H1 (cell line): ENCODE measurements around the gene NKX2-4. TPM values are rescaled to one million over a fixed set of nuclear protein-coding genes. Genes with fewer than 3 reads are reported as not detected.

Experiments
- CTCF ChIA-PET: fragments of 300-600 bp; sonication (Branson Sonifier 250); formaldehyde crosslinking; loops from one replicate; lab custom pipeline; 2021; ENCODE audit not compliant: partially characterized antibody; lab: Charles Lee
- POLR2A ChIA-PET: fragments of 300-600 bp; sonication (Branson Sonifier 250); formaldehyde crosslinking; loops from one replicate; lab custom pipeline; 2021; ENCODE audit warnings: inconsistent platforms; ENCODE audit not compliant: partially characterized antibody; lab: Charles Lee
- DNase-seq, 2 experiments: peaks; one replicate each; pipeline versions ENCODE4 v3.0.0 to v3.0.0-alpha.2; 2010 to 2022; ENCODE audit warnings: low spot score in 2 of 2, low read depth in 1 of 2, mixed read lengths in 1 of 2
- FAIRE-seq: peaks from 2 replicates; lab custom pipeline; 2011; peaks lifted over from hg19 to GRCh38; lab: Jason Lieb, UNC
- H2AFZ ChIP-seq: 2 replicates; pipeline ENCODE4 v1.8.1; 2012; ENCODE audit warnings: low read length, inconsistent platforms
- H2AK5ac ChIP-seq: 2 replicates; pipeline ENCODE4 v1.6.1; 2013; ENCODE audit warnings: low read depth, low read length
- H2BK120ac ChIP-seq: replicated peaks from 2 replicates; pipeline ENCODE3; 2013; ENCODE audit warnings: low read depth, low read length, inconsistent platforms
- H2BK12ac ChIP-seq: 2 replicates; pipeline ENCODE4 v1.6.1; 2013; ENCODE audit warnings: low read depth, low read length
- H2BK15ac ChIP-seq: 2 replicates; pipeline ENCODE4 v1.6.1; 2013; ENCODE audit warnings: low read length
- H2BK20ac ChIP-seq: 2 replicates; pipeline ENCODE4 v1.6.1; 2013; ENCODE audit warnings: low read length
- H2BK5ac ChIP-seq: 2 replicates; pipeline ENCODE4 v1.6.1; 2013; ENCODE audit warnings: low read depth, low read length
- H3K14ac ChIP-seq: 2 replicates; pipeline ENCODE4 v1.6.1; 2013; ENCODE audit warnings: inconsistent platforms; ENCODE audit not compliant: insufficient read length
- H3K18ac ChIP-seq: 2 replicates; pipeline ENCODE4 v1.6.1; 2013; ENCODE audit warnings: low read length; ENCODE audit errors: extremely low read depth
- H3K23ac ChIP-seq: 2 replicates; pipeline ENCODE4 v1.6.1; 2013; ENCODE audit warnings: inconsistent platforms; ENCODE audit not compliant: insufficient read length
- H3K23me2 ChIP-seq: 2 replicates; pipeline ENCODE4 v1.6.1; 2013; ENCODE audit warnings: low read depth, low read length
- H3K27ac ChIP-seq: 2 replicates; pipeline ENCODE4 v1.6.1; 2011; ENCODE audit warnings: low read depth, low read length, inconsistent platforms
- H3K27me3 ChIP-seq, 4 experiments: replicated peaks in 1 of 4; 1 replicate in 1 of 4; 2 replicates in 3 of 4; pipeline versions ENCODE4 v1.6.1 to v1.8.1; 2011 to 2013; ENCODE audit warnings: low read length in 3 of 4, mild to moderate bottlenecking in 3 of 4, inconsistent platforms in 2 of 4, mixed read lengths in 2 of 4, moderate library complexity in 1 of 4; ENCODE audit not compliant: control insufficient read depth in 3 of 4, insufficient read depth in 3 of 4; ENCODE audit errors: extremely low read depth in 1 of 4
- H3K36me3 ChIP-seq, 4 experiments: 2 replicates each; pipeline versions ENCODE4 v1.6.1 to v1.8.1; 2011 to 2013; ENCODE audit warnings: mild to moderate bottlenecking in 4 of 4, low read length in 3 of 4, moderate library complexity in 2 of 4, control low read depth in 1 of 4, inconsistent platforms in 1 of 4; ENCODE audit not compliant: insufficient read depth in 4 of 4, control insufficient read depth in 2 of 4
- H3K4ac ChIP-seq: replicated peaks from 2 replicates; pipeline ENCODE3; 2013; ENCODE audit warnings: low read length, low read depth, mixed read lengths, inconsistent platforms; ENCODE audit not compliant: insufficient read length
- H3K4me1 ChIP-seq, 4 experiments: replicated peaks in 1 of 4; 1 replicate in 1 of 4; 2 replicates in 3 of 4; pipeline versions ENCODE4 v1.6.1 to v1.8.1; 2011 to 2013; ENCODE audit warnings: low read length in 3 of 4, inconsistent platforms in 2 of 4, mixed read lengths in 1 of 4; ENCODE audit not compliant: insufficient read depth in 4 of 4, control insufficient read depth in 3 of 4
- H3K4me2 ChIP-seq, 2 experiments: 2 replicates each; pipeline versions ENCODE4 v1.6.1 to v1.8.1; 2011 to 2013; ENCODE audit warnings: low read depth in 2 of 2, low read length in 2 of 2, control low read depth in 1 of 2, inconsistent platforms in 1 of 2, mild to moderate bottlenecking in 1 of 2; ENCODE audit not compliant: insufficient read depth in 1 of 2
- H3K4me3 ChIP-seq, 4 experiments: fragments of 200-600, 300-600 bp in 1 of 4; sonication (generic), shearing (Covaris generic), sonication (Bioruptor Twin) in 1 of 4; 2 replicates each; pipeline versions ENCODE4 v1.5.1 to v1.8.1; 2011 to 2016; ENCODE audit warnings: low read length in 4 of 4, low read depth in 3 of 4, control low read depth in 2 of 4, inconsistent platforms in 2 of 4, mild to moderate bottlenecking in 2 of 4, mixed read lengths in 1 of 4, moderate library complexity in 1 of 4; ENCODE audit not compliant: insufficient read depth in 2 of 4; ENCODE audit errors: extremely low read depth in 1 of 4
- H3K56ac ChIP-seq: replicated peaks from 2 replicates; pipeline ENCODE3; 2013; ENCODE audit warnings: low read depth, mild to moderate bottlenecking, mixed read lengths, low read length, inconsistent platforms; ENCODE audit not compliant: insufficient read length
- H3K79me1 ChIP-seq: 2 replicates; pipeline ENCODE4 v1.6.1; 2013; ENCODE audit warnings: low read depth, low read length, control low read depth
- H3K79me2 ChIP-seq, 2 experiments: 2 replicates each; pipeline versions ENCODE4 v1.6.1 to v1.8.1; 2012 to 2013; ENCODE audit warnings: low read length in 2 of 2, mild to moderate bottlenecking in 2 of 2, inconsistent platforms in 1 of 2; ENCODE audit not compliant: insufficient read depth in 2 of 2, control insufficient read depth in 1 of 2
- H3K9ac ChIP-seq, 4 experiments: replicated peaks in 1 of 4; 1 replicate in 1 of 4; 2 replicates in 3 of 4; pipeline versions ENCODE4 v1.6.1 to v1.8.1; 2011 to 2013; ENCODE audit warnings: low read depth in 3 of 4, low read length in 3 of 4, control low read depth in 2 of 4, mild to moderate bottlenecking in 2 of 4, moderate library complexity in 2 of 4, inconsistent platforms in 1 of 4; ENCODE audit errors: extremely low read depth in 1 of 4
- H3K9me3 ChIP-seq, 2 experiments: 2 replicates each; pipeline versions ENCODE4 v1.6.1 to v1.8.1; 2012 to 2013; ENCODE audit warnings: mild to moderate bottlenecking in 2 of 2, moderate library complexity in 2 of 2, control low read depth in 1 of 2, inconsistent platforms in 1 of 2, low read depth in 1 of 2, low read length in 1 of 2, mixed read lengths in 1 of 2; ENCODE audit not compliant: insufficient read depth in 2 of 2
- H4K20me1 ChIP-seq, 2 experiments: replicated peaks in 1 of 2; 2 replicates each; pipeline versions ENCODE3 to v1.8.1; 2011 to 2013; ENCODE audit warnings: inconsistent platforms in 2 of 2, low read length in 2 of 2, mild to moderate bottlenecking in 1 of 2; ENCODE audit not compliant: insufficient read depth in 2 of 2, control insufficient read depth in 1 of 2
- H4K5ac ChIP-seq: 2 replicates; pipeline ENCODE4 v1.6.1; 2013; ENCODE audit warnings: low read length, low read depth, mixed read lengths, inconsistent platforms; ENCODE audit not compliant: insufficient read length
- H4K8ac ChIP-seq: 2 replicates; pipeline ENCODE4 v1.8.0; 2013; ENCODE audit warnings: mild to moderate bottlenecking, moderate library complexity, low read length, inconsistent platforms; ENCODE audit not compliant: insufficient read depth; ENCODE audit errors: extremely low read depth
- H4K91ac ChIP-seq: replicated peaks from 2 replicates; pipeline ENCODE3; 2013; ENCODE audit warnings: low read length, mixed read lengths, inconsistent platforms; ENCODE audit not compliant: insufficient read length
- BRCA1 ChIP-seq: IDR thresholded peaks from 2 replicates; pipeline ENCODE4 v1.6.1; 2012; ENCODE audit warnings: low read depth, low read length, improper control_type of control experiment
- JUND ChIP-seq: IDR thresholded peaks from 2 replicates; pipeline ENCODE4 v1.6.1; 2011; ENCODE audit warnings: mild to moderate bottlenecking, improper control_type of control experiment, low read length
- NRF1 ChIP-seq: IDR thresholded peaks from 2 replicates; pipeline ENCODE4 v1.6.1; 2011; ENCODE audit warnings: mild to moderate bottlenecking, low read depth, low read length, improper control_type of control experiment
- POLR2A ChIP-seq, 2 experiments: IDR thresholded peaks; 1 replicate in 1 of 2; 2 replicates in 1 of 2; pipeline ENCODE4 v1.6.1; 2011; ENCODE audit warnings: low read depth in 2 of 2, low read length in 2 of 2, mild to moderate bottlenecking in 2 of 2; ENCODE audit errors: control extremely low read depth in 1 of 2
- SP2 ChIP-seq: IDR thresholded peaks from 2 replicates; pipeline ENCODE4 v1.6.1; 2012; ENCODE audit warnings: mild to moderate bottlenecking, low read length, inconsistent platforms
- SP4 ChIP-seq: IDR thresholded peaks from 2 replicates; pipeline ENCODE4 v1.6.1; 2012; ENCODE audit warnings: low read length, inconsistent platforms
- SRF ChIP-seq: IDR thresholded peaks from 2 replicates; pipeline ENCODE4 v1.6.1; 2011; ENCODE audit warnings: mild to moderate bottlenecking, low read depth, low read length, moderate library complexity
- WGBS, 2 experiments: shearing (Covaris generic) in 1 of 2; methylation state at CpG; one replicate each; pipeline versions ENCODE4 v1.1.6 to v1.1.7; 2013 to 2015; ENCODE audit warnings: low lambda C conversion rate in 2 of 2, mixed read lengths in 2 of 2, inconsistent platforms in 1 of 2, low coverage in 1 of 2, missing lambda C conversion rate in 1 of 2; ENCODE audit not compliant: insufficient replicate concordance in 2 of 2, insufficient coverage in 1 of 2, insufficient read length in 1 of 2; ENCODE audit errors: extremely low coverage in 1 of 2, missing lambda C conversion rate in 1 of 2; 5-methylcytosine and 5-hydroxymethylcytosine counted together
- polyA plus RNA-seq, 7 experiments: library from polyadenylated mRNA; depleted of rRNA in 3 of 7; stranded (reverse) in 5 of 7; unstranded in 2 of 7; fragments of >200 nt in 5 of 7; fragments of 200-250 nt in 2 of 7; gene quantifications; 1 replicate in 5 of 7; 2 replicates in 1 of 7; 4 replicates in 1 of 7; pipeline versions ENCODE4 v1.2.1 to v1.2.3, GENCODE V29; 2011 to 2013; ENCODE audit warnings: missing spikeins in 2 of 7, mixed read lengths in 2 of 7
- total RNA-seq: library from RNA; stranded (reverse); fragmentation: NEBNext Ultra II Directional; extraction: Animal tissue kit (Norgen Biotek cat#: 25700); gene quantifications from 2 replicates; pipeline ENCODE4 v1.2.1, GENCODE V29; 2021
- TF ChIP-seq, protein P1 (sequence below), 3 experiments: IDR thresholded peaks; 1 replicate in 2 of 3; 2 replicates in 1 of 3; pipeline versions ENCODE4 v1.5.1 to v1.6.1; 2011; ENCODE audit warnings: low read length in 3 of 3, mild to moderate bottlenecking in 3 of 3, inconsistent platforms in 2 of 3, low read depth in 1 of 3, moderate library complexity in 1 of 3; ENCODE audit not compliant: insufficient read depth in 1 of 3; ENCODE audit errors: control extremely low read depth in 1 of 3
- TF ChIP-seq, protein P2 (sequence below): IDR thresholded peaks from 2 replicates; pipeline ENCODE4 v1.6.1; 2012; ENCODE audit warnings: inconsistent platforms

Gene NKX2-4
- total and polyA plus RNA-seq, 2 of the 8 experiments (the other 6 are each of a cell fraction or from before 2014, with no cell fraction given), result 0.12 to 0.37 TPM

DNA sequence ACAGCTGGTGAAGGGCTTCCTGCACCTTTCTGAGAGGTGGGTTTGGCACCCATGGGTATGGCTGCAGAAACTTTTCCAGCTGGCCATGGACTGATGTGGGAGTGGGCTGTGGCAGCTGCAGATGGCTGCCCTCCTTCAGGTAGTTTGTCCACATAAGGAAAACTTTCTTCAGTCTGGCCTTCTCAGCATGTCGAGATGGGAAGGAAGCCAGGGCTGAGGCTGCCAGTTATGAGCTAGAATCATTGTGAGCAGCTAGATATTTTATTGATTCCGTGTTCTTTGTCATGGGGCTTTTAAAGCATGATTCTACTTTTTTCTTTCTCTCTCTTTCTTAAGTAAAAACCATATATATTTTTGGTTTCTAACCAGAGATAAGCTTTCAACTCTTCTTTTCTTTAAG, 16.6 kb downstream of the NKX2-4 start:
- Histone ChIP-seq H2BK12ac (no peak overlapping the region), H4K20me1 (peaks cover 2 to 5% of the 10 kb centered on the region in 2 experiments), H2BK120ac (no peak overlapping the region), H3K4me1 (no peaks in the 10 kb centered on the region), H2AFZ (no peak overlapping the region), H3K36me3 (peaks cover 3 to 34% (median 11%) of the 10 kb centered on the region in 4 experiments; a peak in 7 of 8 replicates), H2BK20ac (no peak overlapping the region), H3K23me2 (no peaks in the 10 kb centered on the region), H3K27me3 (no peaks in the 10 kb centered on the region), H4K8ac (no peak overlapping the region), H3K4ac (no peak overlapping the region), H3K4me3 (no peak overlapping the region), H4K91ac (no peak overlapping the region), H2BK5ac (no peak overlapping the region), H2BK15ac (no peak overlapping the region), H4K5ac (no peak overlapping the region), H3K27ac (no peak overlapping the region), H3K4me2 (no peak overlapping the region), H3K56ac (no peak overlapping the region), H3K9me3 (no peaks in the 10 kb centered on the region), H2AK5ac (no peak overlapping the region), H3K14ac (no peak overlapping the region), H3K23ac (no peak overlapping the region), H3K79me1 (peaks cover 2% of the 10 kb centered on the region; the same call in 1 of the 2 replicates), H3K79me2 (peaks cover 0 to 32% of the 10 kb centered on the region in 2 experiments; a peak in 2 of 4 replicates), H3K9ac (no peak overlapping the region), H3K18ac (no peak overlapping the region)
- TF ChIP-seq POLR2A (IDR thresholded peaks at IDR 0.05; ENCODE audit: control extremely low read depth in 1 of 2, low read depth in 2 of 2, low read length in 2 of 2) (no peak), SRF (no peak), SP2 (no peak), NRF1 (no peak), SP4 (no peak), BRCA1 (no peak), JUND (no peak)
- TF ChIP-seq, protein P1, sequence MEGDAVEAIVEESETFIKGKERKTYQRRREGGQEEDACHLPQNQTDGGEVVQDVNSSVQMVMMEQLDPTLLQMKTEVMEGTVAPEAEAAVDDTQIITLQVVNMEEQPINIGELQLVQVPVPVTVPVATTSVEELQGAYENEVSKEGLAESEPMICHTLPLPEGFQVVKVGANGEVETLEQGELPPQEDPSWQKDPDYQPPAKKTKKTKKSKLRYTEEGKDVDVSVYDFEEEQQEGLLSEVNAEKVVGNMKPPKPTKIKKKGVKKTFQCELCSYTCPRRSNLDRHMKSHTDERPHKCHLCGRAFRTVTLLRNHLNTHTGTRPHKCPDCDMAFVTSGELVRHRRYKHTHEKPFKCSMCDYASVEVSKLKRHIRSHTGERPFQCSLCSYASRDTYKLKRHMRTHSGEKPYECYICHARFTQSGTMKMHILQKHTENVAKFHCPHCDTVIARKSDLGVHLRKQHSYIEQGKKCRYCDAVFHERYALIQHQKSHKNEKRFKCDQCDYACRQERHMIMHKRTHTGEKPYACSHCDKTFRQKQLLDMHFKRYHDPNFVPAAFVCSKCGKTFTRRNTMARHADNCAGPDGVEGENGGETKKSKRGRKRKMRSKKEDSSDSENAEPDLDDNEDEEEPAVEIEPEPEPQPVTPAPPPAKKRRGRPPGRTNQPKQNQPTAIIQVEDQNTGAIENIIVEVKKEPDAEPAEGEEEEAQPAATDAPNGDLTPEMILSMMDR (IDR thresholded peaks at IDR 0.05; ENCODE audit: control extremely low read depth in 1 of 3, insufficient read depth in 1 of 3, low read depth in 1 of 3, low read length in 3 of 3), result no peak
- TF ChIP-seq, protein P2, sequence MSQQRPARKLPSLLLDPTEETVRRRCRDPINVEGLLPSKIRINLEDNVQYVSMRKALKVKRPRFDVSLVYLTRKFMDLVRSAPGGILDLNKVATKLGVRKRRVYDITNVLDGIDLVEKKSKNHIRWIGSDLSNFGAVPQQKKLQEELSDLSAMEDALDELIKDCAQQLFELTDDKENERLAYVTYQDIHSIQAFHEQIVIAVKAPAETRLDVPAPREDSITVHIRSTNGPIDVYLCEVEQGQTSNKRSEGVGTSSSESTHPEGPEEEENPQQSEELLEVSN, result no peak
- DNase-seq (no peak), FAIRE-seq (no peak)
- CTCF ChIA-PET, result interaction anchor here (1.0 to 1.6 kb wide), 4 partner anchors 127 to 234 kb away, joined by 3 to 4 read pairs (median 3); no protein-coding TSS in a partner anchor
- POLR2A ChIA-PET, result interaction anchor here (1.4 kb wide), 1 partner anchor 9 kb away, joined by 3 read pairs; no protein-coding TSS in a partner anchor
- WGBS, 2 experiments, result 73% methylated on average over 2 of the region's 2 CpGs; no CpG with 5 or more reads in 1 of the 2 experiments
